ENCODE results near the gene LRP8. TPM values are rescaled to one million over a fixed set of nuclear protein-coding genes. Genes with fewer than 3 reads are reported as not detected.

The LRP8 gene
- total and polyA plus RNA-seq, 2 of the 13 experiments (the other 11 are each of a cell fraction or from before 2014, with no cell fraction given): 17.3 to 17.4 TPM

DNA sequence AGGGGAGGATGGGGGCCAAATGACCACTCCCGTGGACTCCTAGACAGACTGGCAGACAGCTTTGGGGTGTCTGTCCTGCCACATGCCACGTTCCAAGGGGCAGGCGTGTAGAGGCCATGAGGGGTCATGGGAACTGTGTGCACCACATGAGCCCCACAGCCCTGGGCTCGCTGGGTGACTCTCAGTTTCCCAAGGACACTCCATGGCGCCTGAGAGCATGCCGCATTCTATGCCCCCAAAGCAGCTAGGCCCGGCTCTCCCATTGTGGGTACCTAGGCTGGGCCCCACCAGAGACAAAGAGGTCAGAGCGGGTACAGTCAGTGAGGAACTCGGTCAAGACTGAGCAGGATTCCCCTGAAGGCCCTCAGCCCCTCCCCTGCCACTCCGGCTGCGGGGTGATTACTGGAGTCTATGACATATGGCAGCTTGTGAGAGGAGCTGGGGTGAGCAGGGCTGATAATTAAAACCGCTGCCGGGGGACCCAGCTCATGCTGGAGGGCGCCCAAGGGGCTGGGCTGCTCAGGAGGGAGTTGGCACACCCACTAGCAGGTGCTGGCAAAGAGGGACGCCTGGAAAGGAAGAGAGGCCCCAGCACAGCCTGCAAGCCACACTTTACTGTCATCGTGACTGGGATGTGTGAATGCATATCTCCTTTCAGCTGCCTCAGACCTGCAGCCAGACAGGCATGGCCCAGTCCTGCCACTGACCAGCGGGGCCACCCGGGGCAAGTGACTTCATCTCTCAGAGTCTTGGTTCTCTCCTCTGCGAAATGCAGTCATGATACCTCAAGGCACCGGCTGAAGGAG lies 8.4 kb downstream of the LRP8 start:
- peaks cover 7 to 37% of the 10 kb centered on the region in 2 experiments for H3K36me3 ChIP-seq (replicated peaks in 1 of 2; ENCODE audit: control insufficient read depth in 1 of 2, insufficient read depth in 2 of 2, low read length in 2 of 2)
- BruUV-seq (replicated peaks): no TSS peak
- TF ChIP-seq, protein P1, sequence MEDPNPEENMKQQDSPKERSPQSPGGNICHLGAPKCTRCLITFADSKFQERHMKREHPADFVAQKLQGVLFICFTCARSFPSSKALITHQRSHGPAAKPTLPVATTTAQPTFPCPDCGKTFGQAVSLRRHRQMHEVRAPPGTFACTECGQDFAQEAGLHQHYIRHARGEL (CRISPR knock-in tag; IDR thresholded peaks at IDR 0.05): no peak
- TF ChIP-seq NFATC3 (CRISPR knock-in tag; IDR thresholded peaks at IDR 0.05) (no peak), ZNF777 (CRISPR knock-in tag; IDR thresholded peaks at IDR 0.05) (no peak), PITX1 (CRISPR knock-in tag; IDR thresholded peaks at IDR 0.05) (no peak), ATAD3A (CRISPR knock-in tag; IDR thresholded peaks at IDR 0.05) (no peak), IKZF1 (IDR thresholded peaks at IDR 0.05) (no peak), POLR2AphosphoS5 (IDR thresholded peaks at IDR 0.05; ENCODE audit: low read depth, low read length) (no peak), MBNL3 (CRISPR knock-in tag; conservative IDR thresholded peaks at IDR 0.05) (no peak), SIX1 (CRISPR knock-in tag; IDR thresholded peaks at IDR 0.05; ENCODE audit: borderline replicate concordance) (no peak)
- TF ChIP-seq, protein P2, sequence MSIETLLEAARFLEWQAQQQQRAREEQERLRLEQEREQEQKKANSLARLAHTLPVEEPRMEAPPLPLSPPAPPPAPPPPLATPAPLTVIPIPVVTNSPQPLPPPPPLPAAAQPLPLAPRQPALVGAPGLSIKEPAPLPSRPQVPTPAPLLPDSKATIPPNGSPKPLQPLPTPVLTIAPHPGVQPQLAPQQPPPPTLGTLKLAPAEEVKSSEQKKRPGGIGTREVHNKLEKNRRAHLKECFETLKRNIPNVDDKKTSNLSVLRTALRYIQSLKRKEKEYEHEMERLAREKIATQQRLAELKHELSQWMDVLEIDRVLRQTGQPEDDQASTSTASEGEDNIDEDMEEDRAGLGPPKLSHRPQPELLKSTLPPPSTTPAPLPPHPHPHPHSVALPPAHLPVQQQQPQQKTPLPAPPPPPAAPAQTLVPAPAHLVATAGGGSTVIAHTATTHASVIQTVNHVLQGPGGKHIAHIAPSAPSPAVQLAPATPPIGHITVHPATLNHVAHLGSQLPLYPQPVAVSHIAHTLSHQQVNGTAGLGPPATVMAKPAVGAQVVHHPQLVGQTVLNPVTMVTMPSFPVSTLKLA (IDR thresholded peaks at IDR 0.05): no peak
- TF ChIP-seq, protein P3, sequence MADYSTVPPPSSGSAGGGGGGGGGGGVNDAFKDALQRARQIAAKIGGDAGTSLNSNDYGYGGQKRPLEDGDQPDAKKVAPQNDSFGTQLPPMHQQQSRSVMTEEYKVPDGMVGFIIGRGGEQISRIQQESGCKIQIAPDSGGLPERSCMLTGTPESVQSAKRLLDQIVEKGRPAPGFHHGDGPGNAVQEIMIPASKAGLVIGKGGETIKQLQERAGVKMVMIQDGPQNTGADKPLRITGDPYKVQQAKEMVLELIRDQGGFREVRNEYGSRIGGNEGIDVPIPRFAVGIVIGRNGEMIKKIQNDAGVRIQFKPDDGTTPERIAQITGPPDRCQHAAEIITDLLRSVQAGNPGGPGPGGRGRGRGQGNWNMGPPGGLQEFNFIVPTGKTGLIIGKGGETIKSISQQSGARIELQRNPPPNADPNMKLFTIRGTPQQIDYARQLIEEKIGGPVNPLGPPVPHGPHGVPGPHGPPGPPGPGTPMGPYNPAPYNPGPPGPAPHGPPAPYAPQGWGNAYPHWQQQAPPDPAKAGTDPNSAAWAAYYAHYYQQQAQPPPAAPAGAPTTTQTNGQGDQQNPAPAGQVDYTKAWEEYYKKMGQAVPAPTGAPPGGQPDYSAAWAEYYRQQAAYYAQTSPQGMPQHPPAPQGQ (CRISPR knock-in tag; IDR thresholded peaks at IDR 0.05; ENCODE audit: borderline replicate concordance): no peak
- TF ChIP-seq, protein P4, sequence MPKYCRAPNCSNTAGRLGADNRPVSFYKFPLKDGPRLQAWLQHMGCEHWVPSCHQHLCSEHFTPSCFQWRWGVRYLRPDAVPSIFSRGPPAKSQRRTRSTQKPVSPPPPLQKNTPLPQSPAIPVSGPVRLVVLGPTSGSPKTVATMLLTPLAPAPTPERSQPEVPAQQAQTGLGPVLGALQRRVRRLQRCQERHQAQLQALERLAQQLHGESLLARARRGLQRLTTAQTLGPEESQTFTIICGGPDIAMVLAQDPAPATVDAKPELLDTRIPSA (CRISPR knock-in tag; IDR thresholded peaks at IDR 0.05; ENCODE audit: borderline replicate concordance): no peak
- TF ChIP-seq, protein P5, sequence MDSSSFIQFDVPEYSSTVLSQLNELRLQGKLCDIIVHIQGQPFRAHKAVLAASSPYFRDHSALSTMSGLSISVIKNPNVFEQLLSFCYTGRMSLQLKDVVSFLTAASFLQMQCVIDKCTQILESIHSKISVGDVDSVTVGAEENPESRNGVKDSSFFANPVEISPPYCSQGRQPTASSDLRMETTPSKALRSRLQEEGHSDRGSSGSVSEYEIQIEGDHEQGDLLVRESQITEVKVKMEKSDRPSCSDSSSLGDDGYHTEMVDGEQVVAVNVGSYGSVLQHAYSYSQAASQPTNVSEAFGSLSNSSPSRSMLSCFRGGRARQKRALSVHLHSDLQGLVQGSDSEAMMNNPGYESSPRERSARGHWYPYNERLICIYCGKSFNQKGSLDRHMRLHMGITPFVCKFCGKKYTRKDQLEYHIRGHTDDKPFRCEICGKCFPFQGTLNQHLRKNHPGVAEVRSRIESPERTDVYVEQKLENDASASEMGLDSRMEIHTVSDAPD (CRISPR knock-in tag; IDR thresholded peaks at IDR 0.05): no peak
- TF ChIP-seq, protein P6, sequence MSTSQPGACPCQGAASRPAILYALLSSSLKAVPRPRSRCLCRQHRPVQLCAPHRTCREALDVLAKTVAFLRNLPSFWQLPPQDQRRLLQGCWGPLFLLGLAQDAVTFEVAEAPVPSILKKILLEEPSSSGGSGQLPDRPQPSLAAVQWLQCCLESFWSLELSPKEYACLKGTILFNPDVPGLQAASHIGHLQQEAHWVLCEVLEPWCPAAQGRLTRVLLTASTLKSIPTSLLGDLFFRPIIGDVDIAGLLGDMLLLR (CRISPR knock-in tag; IDR thresholded peaks at IDR 0.05): no peak
- ATAC-seq: no peak
- 93% methylated on average over 8 of the region's 20 CpGs for WGBS (ENCODE audit: low lambda C conversion rate)
- peaks cover 1% of the 10 kb centered on the region; the same call in 1 of the 2 replicates for H3K4me1 ChIP-seq (ENCODE audit: insufficient read depth, low read length)
- H3K9ac ChIP-seq (ENCODE audit: insufficient read depth, low read depth, low read length): no peak overlapping the region
- in situ Hi-C loops (cut with HindIII; ENCODE audit: extremely low pct_ligation_motif_present, low pct_unique_long_range_greater_than_20kb): no loop called here
- H2AFZ ChIP-seq (ENCODE audit: low read length): no peak overlapping the region
- H4K20me1 ChIP-seq (ENCODE audit: insufficient read depth, low read length): no peaks in the 10 kb centered on the region
- ChIA-PET CTCF (ENCODE audit: low intra/inter-chr PET ratio, low total read pairs) (no interaction called here), POLR2A (no interaction called here)
- no peak overlapping the region for H3K4me2 ChIP-seq (ENCODE audit: low read depth, low read length)
- H3K4me3 ChIP-seq (replicated peaks in 1 of 3; ENCODE audit: insufficient read depth in 1 of 3, low read depth in 2 of 3, low read length in 3 of 3): no peak overlapping the region
- no peak for DNase-seq (ENCODE audit: low spot score)
- intact Hi-C loops (cut with micrococcal nuclease; ENCODE audit: unreplicated experiment): no loop called here
- FAIRE-seq: no peak
- no peaks in the 10 kb centered on the region for H3K27me3 ChIP-seq (ENCODE audit: control insufficient read depth in 1 of 2, insufficient read depth in 2 of 2, low read length in 2 of 2)
- no peaks in the 10 kb centered on the region for H3K9me3 ChIP-seq (ENCODE audit: low read length)
- H3K79me2 ChIP-seq (ENCODE audit: insufficient read depth, low read length): peaks cover 7% of the 10 kb centered on the region
- no peak overlapping the region for H3K27ac ChIP-seq (ENCODE audit: extremely low read length, insufficient read depth, low read length)
